Omental fat pad (tissue), 4 donors: Measurements from ENCODE around the gene HPS4. TPM values are rescaled to one million over a fixed set of nuclear protein-coding genes. Genes with fewer than 3 reads are reported as not detected.

Experiments used
- ATAC-seq: fragments of 150-250 bp; one replicate; pipeline ENCODE4 v1.9.1; 2016; ENCODE audit warnings: mild to moderate bottlenecking, moderate library complexity; ENCODE audit not compliant: low FRiP score
- DNase-seq: peaks from one replicate; pipeline ENCODE4 v3.0.0-alpha.2; 2019; ENCODE audit warnings: low spot score
- CTCF ChIP-seq, 3 donors: fragments of 450-650 bp; IDR thresholded peaks; one replicate each; pipeline ENCODE4 v1.5.1; 2016 to 2017; ENCODE audit warnings: antibody characterized with exemption in 3 of 3, mild to moderate bottlenecking in 3 of 3, moderate library complexity in 2 of 3
- total RNA-seq, 4 donors: library from RNA; depleted of rRNA; stranded (reverse); fragments of >200 nt; gene quantifications; one replicate each; pipeline ENCODE4 v1.1.0, GENCODE V29; 2016

The HPS4 gene
- total RNA-seq, 4 donors from 2014 or later: 14.3 to 40.5 (median 24.2) TPM

- DNase-seq: no peak
- ATAC-seq: no peak
- TF ChIP-seq CTCF (IDR thresholded peaks at IDR 0.05): no peak
Observed at GRCh38 chr22:26522592-26522991, 39.0 kb upstream of the HPS4 start.

DNA sequence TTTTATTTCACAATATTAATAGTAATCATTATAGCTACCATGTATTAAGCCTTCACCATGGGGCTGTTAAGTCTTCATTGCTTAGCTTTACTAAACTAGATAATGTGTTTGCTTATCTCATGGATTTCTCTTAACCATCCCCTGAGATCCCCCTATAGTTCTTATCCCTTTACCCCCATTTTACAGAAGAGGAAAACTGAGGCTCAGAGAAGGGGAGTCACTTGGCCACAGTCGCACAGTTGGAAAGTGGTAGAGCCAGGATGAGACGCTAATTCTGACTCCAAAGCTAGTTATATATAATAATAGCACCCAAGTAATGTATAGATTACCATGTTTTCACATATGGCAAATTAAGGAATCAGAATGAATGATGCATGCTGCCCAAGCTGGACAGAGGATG lies 38.4 kb upstream of the HPS4 start:
- ATAC-seq: no peak
- DNase-seq: no peak
- no peak for TF ChIP-seq CTCF (IDR thresholded peaks at IDR 0.05)

GRCh38 chr22:26517429-26517828 lies 33.8 kb upstream of the HPS4 start:
- ATAC-seq (no peak), DNase-seq (no peak)
- no peak for TF ChIP-seq CTCF (IDR thresholded peaks at IDR 0.05)

DNA sequence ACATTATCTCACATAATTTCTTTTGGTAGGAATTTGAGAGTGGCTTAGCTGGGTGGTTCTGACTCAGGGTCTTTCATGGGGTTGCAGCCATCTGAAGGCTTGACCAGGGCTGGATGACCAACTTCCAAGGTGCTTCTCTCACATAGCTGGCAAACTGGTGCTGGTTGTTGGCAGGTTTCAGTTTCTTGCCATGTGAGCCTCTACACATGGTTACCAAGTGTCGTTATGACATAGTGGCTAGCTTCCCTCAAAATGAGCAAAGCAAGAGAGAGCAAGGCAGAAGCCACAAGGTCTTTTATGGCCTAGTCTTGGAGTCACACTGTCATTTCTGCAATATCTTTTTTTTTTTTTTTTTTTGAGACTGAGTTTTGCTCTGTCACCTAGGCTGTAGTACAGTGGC lies 32.9 kb upstream of the HPS4 start:
- ATAC-seq (no peak), DNase-seq (no peak)
- no peak for TF ChIP-seq CTCF (IDR thresholded peaks at IDR 0.05)

- DNase-seq (no peak), ATAC-seq (no peak)
- TF ChIP-seq CTCF (IDR thresholded peaks at IDR 0.05): no peak
Observed at GRCh38 chr22:26515931-26516330, 32.3 kb upstream of the HPS4 start.

DNA sequence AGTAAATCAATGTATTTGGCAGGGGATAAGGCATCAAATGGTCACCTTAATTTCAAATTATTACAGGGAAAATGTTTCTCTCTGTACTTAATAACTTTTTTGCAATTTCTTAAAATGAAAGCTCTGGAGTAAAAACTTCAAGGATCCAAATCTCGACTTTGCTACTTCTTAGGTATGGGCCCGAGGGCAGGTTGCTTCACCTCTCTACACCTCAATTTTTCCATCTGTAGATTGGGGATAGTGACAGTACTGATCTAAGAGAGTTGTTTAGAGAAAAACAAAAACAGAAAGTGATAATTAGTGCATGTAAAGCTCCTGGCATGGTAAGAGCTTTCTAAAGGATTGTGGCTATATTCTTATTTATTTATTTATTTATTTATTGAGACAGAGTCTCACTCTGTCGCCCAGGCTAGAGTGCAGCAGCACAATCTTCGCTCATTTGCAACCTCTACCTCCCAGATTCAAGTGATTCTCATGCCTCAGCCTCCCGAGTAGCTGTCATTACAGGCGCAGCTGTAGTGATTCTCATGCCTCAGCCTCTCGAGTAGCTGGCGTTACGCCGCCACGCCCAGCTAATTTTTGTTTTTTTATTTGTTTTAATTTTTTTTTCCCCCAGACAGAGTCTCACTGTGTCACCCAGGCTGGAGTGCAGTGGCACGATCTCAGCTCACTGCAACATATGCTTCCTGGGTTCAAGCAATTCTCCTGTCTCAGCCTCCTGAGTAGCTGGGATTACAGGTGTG lies 31.0 kb upstream of the HPS4 start:
- ATAC-seq (no peak), DNase-seq (no peak)
- TF ChIP-seq CTCF (IDR thresholded peaks at IDR 0.05): no peak

- ATAC-seq (no peak), DNase-seq (no peak)
- TF ChIP-seq CTCF (IDR thresholded peaks at IDR 0.05): no peak
Observed at GRCh38 chr22:26513838-26514237, 30.3 kb upstream of the HPS4 start.
